Erythroblast (primary cell): ENCODE results near the gene POMT1.

Source experiments
- GATA1 ChIP-seq: IDR thresholded peaks from 2 replicates; pipeline ENCODE4 v1.6.1; 2011; ENCODE audit warnings: low read depth, mild to moderate bottlenecking, control low read depth, low read length, moderate library complexity
- POLR2A ChIP-seq: IDR thresholded peaks from 2 replicates; pipeline ENCODE4 v1.6.1; 2011; ENCODE audit warnings: mild to moderate bottlenecking, low read length

DNA sequence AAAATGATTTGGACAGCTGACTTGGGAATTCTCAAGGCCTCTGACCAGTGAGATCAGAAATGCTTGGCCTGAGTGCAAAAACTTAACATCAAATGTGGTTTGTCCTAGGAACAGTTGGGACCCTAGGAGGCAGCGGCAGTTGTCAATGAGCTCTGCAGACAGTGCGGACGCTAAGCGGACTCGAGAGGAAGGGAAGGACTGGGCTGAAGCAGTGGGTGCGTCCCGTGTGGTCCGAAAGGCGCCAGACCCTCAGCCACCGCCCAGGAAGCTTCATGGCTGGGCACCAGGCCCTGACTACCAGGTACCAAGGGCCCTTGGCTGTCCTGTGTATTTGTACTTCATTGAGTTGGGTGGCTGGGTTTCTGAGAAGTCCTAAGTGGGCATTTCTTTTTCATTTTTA, 43.7 kb upstream of the POMT1 start:
- TF ChIP-seq POLR2A (no peak), GATA1 (no peak)
